Measurements from ENCODE around the gene CD22. TPM values are rescaled to one million over a fixed set of nuclear protein-coding genes. Genes with fewer than 3 reads are reported as not detected.
"Not testable (repeated sequence)": the region's sequence is repeated elsewhere in the genome, so short reads cannot be mapped to it uniquely, and the experiment has no call there.

The CD22 gene
- total RNA-seq, 1 donor from 2014 or later, result not detected

DNA sequence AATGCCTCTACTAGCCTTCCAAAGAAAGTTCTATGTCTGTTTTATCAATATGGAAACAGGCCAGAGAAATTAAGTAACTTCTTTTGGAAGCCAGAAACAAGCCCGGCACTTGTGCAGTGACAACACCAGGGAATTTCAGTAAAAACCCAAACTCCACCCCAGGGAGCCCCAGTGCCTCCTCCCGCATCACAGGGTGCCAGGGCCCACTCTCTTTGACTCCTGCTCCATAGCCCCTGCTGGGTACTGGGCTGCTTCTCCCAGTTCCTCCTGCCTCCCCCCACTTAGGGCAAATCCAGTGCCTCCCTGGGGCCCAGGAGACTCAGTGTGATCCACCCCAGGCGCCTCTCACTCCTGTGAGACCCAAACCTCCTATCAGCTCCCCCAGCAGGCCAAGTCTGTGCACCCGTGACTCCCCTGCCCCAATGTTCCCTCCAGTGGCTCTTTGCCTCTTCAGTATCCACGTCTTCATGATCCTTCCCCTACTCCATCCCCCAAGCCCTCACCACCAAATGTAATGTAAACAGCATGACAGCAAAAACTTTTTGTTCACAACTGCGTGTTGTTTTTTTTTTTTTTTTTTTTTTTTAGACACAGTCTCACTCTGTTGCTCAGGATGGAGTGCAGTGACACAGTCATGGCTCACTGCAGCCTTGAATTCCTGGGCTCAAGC lies 26.9 kb downstream of the CD22 start:
- DNase-seq, result no peak
- H3K27me3 Mint-ChIP-seq (ENCODE audit: unreplicated experiment), result peaks cover 6% of the 10 kb centered on the region

GRCh38 chr19:35357867-35358573 lies 29.0 kb downstream of the CD22 start, which contains the start of gene FFAR3:
FFAR3 (plus strand) TSS chr19:35358460; CDS start chr19:35358891, 431 bp downstream.
- H3K36me3 Mint-ChIP-seq (ENCODE audit: unreplicated experiment), result no peaks in the 10 kb centered on the region
- no peak for DNase-seq
- H3K27ac Mint-ChIP-seq (ENCODE audit: unreplicated experiment), result no peak within 1 kb of the TSS
- no peaks in the 10 kb centered on the region for H3K4me1 Mint-ChIP-seq (ENCODE audit: low read depth, unreplicated experiment)
- peaks cover 1% of the 10 kb centered on the region for H3K9me3 Mint-ChIP-seq (ENCODE audit: unreplicated experiment)
- no peak within 1 kb of the TSS for H3K4me3 Mint-ChIP-seq (ENCODE audit: unreplicated experiment)
- TF ChIP-seq, protein P1, sequence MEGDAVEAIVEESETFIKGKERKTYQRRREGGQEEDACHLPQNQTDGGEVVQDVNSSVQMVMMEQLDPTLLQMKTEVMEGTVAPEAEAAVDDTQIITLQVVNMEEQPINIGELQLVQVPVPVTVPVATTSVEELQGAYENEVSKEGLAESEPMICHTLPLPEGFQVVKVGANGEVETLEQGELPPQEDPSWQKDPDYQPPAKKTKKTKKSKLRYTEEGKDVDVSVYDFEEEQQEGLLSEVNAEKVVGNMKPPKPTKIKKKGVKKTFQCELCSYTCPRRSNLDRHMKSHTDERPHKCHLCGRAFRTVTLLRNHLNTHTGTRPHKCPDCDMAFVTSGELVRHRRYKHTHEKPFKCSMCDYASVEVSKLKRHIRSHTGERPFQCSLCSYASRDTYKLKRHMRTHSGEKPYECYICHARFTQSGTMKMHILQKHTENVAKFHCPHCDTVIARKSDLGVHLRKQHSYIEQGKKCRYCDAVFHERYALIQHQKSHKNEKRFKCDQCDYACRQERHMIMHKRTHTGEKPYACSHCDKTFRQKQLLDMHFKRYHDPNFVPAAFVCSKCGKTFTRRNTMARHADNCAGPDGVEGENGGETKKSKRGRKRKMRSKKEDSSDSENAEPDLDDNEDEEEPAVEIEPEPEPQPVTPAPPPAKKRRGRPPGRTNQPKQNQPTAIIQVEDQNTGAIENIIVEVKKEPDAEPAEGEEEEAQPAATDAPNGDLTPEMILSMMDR (IDR thresholded peaks at IDR 0.05; ENCODE audit: partially characterized antibody, unreplicated experiment), result no peak
- peaks cover 4% of the 10 kb centered on the region for H3K27me3 Mint-ChIP-seq (ENCODE audit: unreplicated experiment)

More for the DNA sequence above, 26.9 kb downstream of the CD22 start:
- TF ChIP-seq, protein P1 (IDR thresholded peaks at IDR 0.05; ENCODE audit: partially characterized antibody, unreplicated experiment), result no peak
- peaks cover 1% of the 10 kb centered on the region for H3K9me3 Mint-ChIP-seq (ENCODE audit: unreplicated experiment)
- peaks cover 1% of the 10 kb centered on the region for H3K4me1 Mint-ChIP-seq (ENCODE audit: low read depth, unreplicated experiment)
- no peak overlapping the region for H3K4me3 Mint-ChIP-seq (ENCODE audit: unreplicated experiment)
- H3K27ac Mint-ChIP-seq (ENCODE audit: unreplicated experiment), result no peak overlapping the region
- H3K36me3 Mint-ChIP-seq (ENCODE audit: unreplicated experiment), result no peaks in the 10 kb centered on the region

DNA sequence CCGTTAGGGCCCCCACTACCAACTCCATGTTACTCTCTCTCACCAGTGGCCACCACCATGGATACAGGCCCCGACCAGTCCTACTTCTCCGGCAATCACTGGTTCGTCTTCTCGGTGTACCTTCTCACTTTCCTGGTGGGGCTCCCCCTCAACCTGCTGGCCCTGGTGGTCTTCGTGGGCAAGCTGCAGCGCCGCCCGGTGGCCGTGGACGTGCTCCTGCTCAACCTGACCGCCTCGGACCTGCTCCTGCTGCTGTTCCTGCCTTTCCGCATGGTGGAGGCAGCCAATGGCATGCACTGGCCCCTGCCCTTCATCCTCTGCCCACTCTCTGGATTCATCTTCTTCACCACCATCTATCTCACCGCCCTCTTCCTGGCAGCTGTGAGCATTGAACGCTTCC lies 29.8 kb downstream of the CD22 start:
- not testable (repeated sequence) for H3K4me1 Mint-ChIP-seq (ENCODE audit: low read depth, unreplicated experiment)

GRCh38 chr19:35359395-35359794 lies 30.4 kb downstream of the CD22 start:
- not testable (repeated sequence) for H3K4me1 Mint-ChIP-seq (ENCODE audit: low read depth, unreplicated experiment); H3K9me3 Mint-ChIP-seq (ENCODE audit: unreplicated experiment); H3K36me3 Mint-ChIP-seq (ENCODE audit: unreplicated experiment); H3K27ac Mint-ChIP-seq (ENCODE audit: unreplicated experiment); H3K4me3 Mint-ChIP-seq (ENCODE audit: unreplicated experiment); H3K27me3 Mint-ChIP-seq (ENCODE audit: unreplicated experiment); DNase-seq

More for the DNA sequence above, 29.8 kb downstream of the CD22 start:
- not testable (repeated sequence) for H3K27me3 Mint-ChIP-seq (ENCODE audit: unreplicated experiment); H3K9me3 Mint-ChIP-seq (ENCODE audit: unreplicated experiment); H3K4me3 Mint-ChIP-seq (ENCODE audit: unreplicated experiment); DNase-seq; H3K36me3 Mint-ChIP-seq (ENCODE audit: unreplicated experiment); H3K27ac Mint-ChIP-seq (ENCODE audit: unreplicated experiment)

DNA sequence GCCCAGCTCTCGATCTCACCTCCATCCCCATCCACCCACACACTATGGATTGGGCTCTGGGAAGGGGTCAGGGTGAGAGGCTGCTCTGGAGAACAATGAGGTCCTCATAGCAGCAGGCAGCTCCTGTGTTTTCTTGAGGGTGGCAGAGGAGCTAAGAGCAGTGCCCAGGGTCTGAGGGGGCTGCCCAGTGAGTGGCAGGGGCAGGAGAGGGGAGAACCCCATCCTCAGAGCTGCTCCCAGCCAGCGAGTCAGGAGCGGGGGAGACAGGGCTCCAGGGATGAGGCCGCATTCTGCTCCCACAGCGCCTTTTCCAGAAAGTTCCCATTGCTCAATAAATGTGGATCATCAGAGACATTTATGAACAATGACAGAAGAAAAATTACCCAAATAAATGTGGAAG lies 31.1 kb downstream of the CD22 start:
- not testable (repeated sequence) for H3K4me1 Mint-ChIP-seq (ENCODE audit: low read depth, unreplicated experiment); H3K9me3 Mint-ChIP-seq (ENCODE audit: unreplicated experiment); H3K36me3 Mint-ChIP-seq (ENCODE audit: unreplicated experiment); H3K27me3 Mint-ChIP-seq (ENCODE audit: unreplicated experiment); H3K4me3 Mint-ChIP-seq (ENCODE audit: unreplicated experiment); H3K27ac Mint-ChIP-seq (ENCODE audit: unreplicated experiment); DNase-seq

GRCh38 chr19:35360880-35361420 lies 32.0 kb downstream of the CD22 start:
- TF ChIP-seq, protein P1 (IDR thresholded peaks at IDR 0.05; ENCODE audit: partially characterized antibody, unreplicated experiment), result no peak
- no peak overlapping the region for H3K4me3 Mint-ChIP-seq (ENCODE audit: unreplicated experiment)
- DNase-seq, result no peak

More at GRCh38 chr19:35360880-35361420, 32.0 kb downstream of the CD22 start:
- H3K36me3 Mint-ChIP-seq (ENCODE audit: unreplicated experiment), result no peaks in the 10 kb centered on the region
- peaks cover 1% of the 10 kb centered on the region for H3K9me3 Mint-ChIP-seq (ENCODE audit: unreplicated experiment)
- H3K4me1 Mint-ChIP-seq (ENCODE audit: low read depth, unreplicated experiment), result no peaks in the 10 kb centered on the region
- peaks cover 2% of the 10 kb centered on the region for H3K27me3 Mint-ChIP-seq (ENCODE audit: unreplicated experiment)
- H3K27ac Mint-ChIP-seq (ENCODE audit: unreplicated experiment), result no peak overlapping the region
